ENCODE measurements around the gene UBE2R2.
"Not testable (repeated sequence)": the region's sequence is repeated elsewhere in the genome, so short reads cannot be mapped to it uniquely, and the experiment has no call there.

Gene UBE2R2

GRCh38 chr9:33816327-33817252 is at the start of gene UBE2R2:
UBE2R2 (plus strand) TSS chr9:33817160; CDS start chr9:33817758, 598 bp downstream.
- no peak for TF ChIP-seq CTCF (IDR thresholded peaks at IDR 0.05; ENCODE audit: insufficient read depth, low read depth, low read length, missing control alignments)
- peak within 1 kb of the TSS; percentile 92 for H3K4me3 ChIP-seq (ENCODE audit: low read length)
- DNase-seq (ENCODE audit: low read depth): peak; percentile 92

GRCh38 chr9:33770156-33770880 is 46.6 kb upstream of the UBE2R2 start:
- H3K4me3 ChIP-seq (ENCODE audit: low read length): not testable (repeated sequence)
- peak; percentile 52 for DNase-seq (ENCODE audit: low read depth)

- not testable (repeated sequence) for H3K4me3 ChIP-seq (ENCODE audit: low read length); DNase-seq (ENCODE audit: low read depth)
Measured at GRCh38 chr9:33773135-33773534, 43.8 kb upstream of the UBE2R2 start.

- DNase-seq (ENCODE audit: low read depth): peak; percentile 74
- H3K4me3 ChIP-seq (ENCODE audit: low read length): not testable (repeated sequence)
Measured at GRCh38 chr9:33774074-33774659, 42.8 kb upstream of the UBE2R2 start.

- no peak overlapping the region for H3K4me3 ChIP-seq (ENCODE audit: low read length)
- TF ChIP-seq CTCF (IDR thresholded peaks at IDR 0.05; ENCODE audit: insufficient read depth, low read depth, low read length, missing control alignments): no peak
- no peak for DNase-seq (ENCODE audit: low read depth)
Measured at GRCh38 chr9:33776578-33776977, 40.4 kb upstream of the UBE2R2 start.

- H3K4me3 ChIP-seq (ENCODE audit: low read length): no peak overlapping the region
- peak; percentile 77 for DNase-seq (ENCODE audit: low read depth)
- peak; percentile 91 for TF ChIP-seq CTCF (IDR thresholded peaks at IDR 0.05; ENCODE audit: insufficient read depth, low read depth, low read length, missing control alignments)
Measured at GRCh38 chr9:33778700-33779351, 38.1 kb upstream of the UBE2R2 start.

- no peak for DNase-seq (ENCODE audit: low read depth)
- no peak for TF ChIP-seq CTCF (IDR thresholded peaks at IDR 0.05; ENCODE audit: insufficient read depth, low read depth, low read length, missing control alignments)
- no peak overlapping the region for H3K4me3 ChIP-seq (ENCODE audit: low read length)
Measured at GRCh38 chr9:33780276-33780675, 36.7 kb upstream of the UBE2R2 start.

- TF ChIP-seq CTCF (IDR thresholded peaks at IDR 0.05; ENCODE audit: insufficient read depth, low read depth, low read length, missing control alignments): no peak
- no peak for DNase-seq (ENCODE audit: low read depth)
- no peak overlapping the region for H3K4me3 ChIP-seq (ENCODE audit: low read length)
Measured at GRCh38 chr9:33781736-33782135, 35.2 kb upstream of the UBE2R2 start.

All from epithelial cell of esophagus (primary cell).